Vagina (tissue), 2 donors: ENCODE data around the gene MAP2K2. TPM values are rescaled to one million over a fixed set of nuclear protein-coding genes. Genes with fewer than 3 reads are reported as not detected.

Experiments
- DNase-seq, 2 donors: peaks; one replicate each; pipeline ENCODE4 v3.0.0-alpha.2; 2017; ENCODE audit errors: extremely low spot score in 2 of 2
- H3K27ac ChIP-seq: fragments of 200-600 bp; sonication (generic); one replicate; pipeline ENCODE4 v1.5.1; 2019
- H3K27me3 ChIP-seq: fragments of 200-600 bp; sonication (generic); one replicate; pipeline ENCODE4 v1.5.1; 2019
- H3K36me3 ChIP-seq, 2 donors: fragments of 200-600 bp; sonication (generic); one replicate each; pipeline ENCODE4 v1.5.1; 2017 to 2019
- H3K4me1 ChIP-seq: fragments of 200-600 bp; sonication (generic); one replicate; pipeline ENCODE4 v1.5.1; 2019
- H3K4me3 ChIP-seq, 2 donors: fragments of 200-600 bp; sonication (generic); 1 replicate in 1 of 2; 2 replicates in 1 of 2; pipeline ENCODE4 v1.5.1; 2016 to 2019
- H3K9me3 ChIP-seq: fragments of 200-600 bp; sonication (generic); one replicate; pipeline ENCODE4 v1.5.1; 2019
- POLR2A ChIP-seq, 2 donors: fragments of 450-650 bp; IDR thresholded peaks; one replicate each; pipeline ENCODE4 v1.6.1; 2017; ENCODE audit warnings: antibody characterized with exemption in 2 of 2, mild to moderate bottlenecking in 2 of 2, moderate library complexity in 2 of 2
- POLR2AphosphoS5 ChIP-seq, 2 donors: sonication (generic); formaldehyde crosslinking; IDR thresholded peaks; one replicate each; pipeline ENCODE4 v1.9.0; 2017; ENCODE audit warnings: antibody characterized with exemption in 2 of 2, mild to moderate bottlenecking in 2 of 2, low read depth in 1 of 2; ENCODE audit not compliant: insufficient read depth in 1 of 2
- intact Hi-C: fragments of 100-400 bp; cut with DNase I; formaldehyde crosslinking; loops from one replicate; pipeline ENCODE4 v1.15.1; 2023
- total RNA-seq: library from RNA; depleted of rRNA; stranded (reverse); fragments of >200 nt; gene quantifications from one replicate; pipeline ENCODE4 v1.2.3, GENCODE V29; 2016
- TF ChIP-seq, protein P1 (sequence below), 3 experiments: fragments of 450-650 bp in 2 of 3; fragments of 200-600 bp in 1 of 3; sonication (generic) in 1 of 3; IDR thresholded peaks; one replicate each; pipeline ENCODE4 v1.5.1; 2017 to 2019; ENCODE audit warnings: antibody characterized with exemption in 3 of 3, mild to moderate bottlenecking in 2 of 3, moderate library complexity in 2 of 3

MAP2K2 gene
- total RNA-seq, 1 donor from 2014 or later, result 104 TPM

DNA sequence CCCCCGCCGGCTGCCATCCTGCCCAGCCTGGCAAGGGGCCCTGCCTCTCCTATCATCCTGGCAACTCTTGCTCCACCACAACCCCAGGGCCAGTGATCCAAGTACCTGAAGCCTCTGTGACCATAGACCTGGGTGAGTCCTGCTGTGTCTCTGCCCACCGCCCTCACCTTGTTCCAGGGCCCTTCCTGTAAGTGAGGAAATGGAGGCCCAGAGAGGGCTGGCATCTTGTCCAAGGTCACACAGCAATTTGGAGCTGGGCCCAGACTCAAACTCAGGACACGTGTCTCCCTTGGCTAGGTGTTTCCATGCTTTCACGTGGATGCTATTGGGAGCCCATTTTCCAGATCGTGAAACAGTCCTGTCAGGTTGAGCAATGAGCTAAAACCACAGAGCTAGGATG is 33.2 kb upstream of the MAP2K2 start:
- H3K9me3 ChIP-seq, result no peaks in the 10 kb centered on the region
- TF ChIP-seq POLR2AphosphoS5 (IDR thresholded peaks at IDR 0.05; ENCODE audit: insufficient read depth in 1 of 2, low read depth in 1 of 2), result no peak
- TF ChIP-seq POLR2A (IDR thresholded peaks at IDR 0.05), result no peak
- TF ChIP-seq, protein P1, sequence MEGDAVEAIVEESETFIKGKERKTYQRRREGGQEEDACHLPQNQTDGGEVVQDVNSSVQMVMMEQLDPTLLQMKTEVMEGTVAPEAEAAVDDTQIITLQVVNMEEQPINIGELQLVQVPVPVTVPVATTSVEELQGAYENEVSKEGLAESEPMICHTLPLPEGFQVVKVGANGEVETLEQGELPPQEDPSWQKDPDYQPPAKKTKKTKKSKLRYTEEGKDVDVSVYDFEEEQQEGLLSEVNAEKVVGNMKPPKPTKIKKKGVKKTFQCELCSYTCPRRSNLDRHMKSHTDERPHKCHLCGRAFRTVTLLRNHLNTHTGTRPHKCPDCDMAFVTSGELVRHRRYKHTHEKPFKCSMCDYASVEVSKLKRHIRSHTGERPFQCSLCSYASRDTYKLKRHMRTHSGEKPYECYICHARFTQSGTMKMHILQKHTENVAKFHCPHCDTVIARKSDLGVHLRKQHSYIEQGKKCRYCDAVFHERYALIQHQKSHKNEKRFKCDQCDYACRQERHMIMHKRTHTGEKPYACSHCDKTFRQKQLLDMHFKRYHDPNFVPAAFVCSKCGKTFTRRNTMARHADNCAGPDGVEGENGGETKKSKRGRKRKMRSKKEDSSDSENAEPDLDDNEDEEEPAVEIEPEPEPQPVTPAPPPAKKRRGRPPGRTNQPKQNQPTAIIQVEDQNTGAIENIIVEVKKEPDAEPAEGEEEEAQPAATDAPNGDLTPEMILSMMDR (IDR thresholded peaks at IDR 0.05), result no peak
- H3K36me3 ChIP-seq, result no peaks in the 10 kb centered on the region
- no peak for DNase-seq
- no peak overlapping the region for H3K27ac ChIP-seq
- H3K4me3 ChIP-seq, result no peak overlapping the region
- H3K4me1 ChIP-seq, result no peaks in the 10 kb centered on the region
- no peaks in the 10 kb centered on the region for H3K27me3 ChIP-seq
- intact Hi-C loops, result no loop called here

GRCh38 chr19:4154571-4155312 is 30.8 kb upstream of the MAP2K2 start:
- TF ChIP-seq POLR2A (IDR thresholded peaks at IDR 0.05) (no peak), POLR2AphosphoS5 (IDR thresholded peaks at IDR 0.05; ENCODE audit: insufficient read depth in 1 of 2, low read depth in 1 of 2) (no peak)
- TF ChIP-seq, protein P1 (IDR thresholded peaks at IDR 0.05), result no peak
- Histone ChIP-seq H3K4me3 (no peak overlapping the region), H3K27ac (no peak overlapping the region), H3K9me3 (no peaks in the 10 kb centered on the region), H3K36me3 (no peaks in the 10 kb centered on the region), H3K27me3 (no peaks in the 10 kb centered on the region), H3K4me1 (no peaks in the 10 kb centered on the region)
- intact Hi-C loops, result no loop called here
- DNase-seq, result no peak

GRCh38 chr19:4152241-4152998 is 28.5 kb upstream of the MAP2K2 start:
- Histone ChIP-seq H3K36me3 (no peaks in the 10 kb centered on the region), H3K4me3 (no peak overlapping the region), H3K4me1 (no peaks in the 10 kb centered on the region), H3K27me3 (no peaks in the 10 kb centered on the region), H3K9me3 (no peaks in the 10 kb centered on the region), H3K27ac (no peak overlapping the region)
- intact Hi-C loops, result no loop called here
- no peak for DNase-seq
- TF ChIP-seq, protein P1 (IDR thresholded peaks at IDR 0.05), result no peak
- no peak for TF ChIP-seq POLR2AphosphoS5 (IDR thresholded peaks at IDR 0.05; ENCODE audit: insufficient read depth in 1 of 2, low read depth in 1 of 2)

- Histone ChIP-seq H3K27ac (no peak overlapping the region), H3K9me3 (no peaks in the 10 kb centered on the region), H3K4me1 (no peaks in the 10 kb centered on the region), H3K4me3 (no peak overlapping the region), H3K36me3 (no peaks in the 10 kb centered on the region), H3K27me3 (no peaks in the 10 kb centered on the region)
- intact Hi-C loops, result no loop called here
- no peak for DNase-seq
- TF ChIP-seq, protein P1 (IDR thresholded peaks at IDR 0.05), result no peak
- no peak for TF ChIP-seq POLR2A (IDR thresholded peaks at IDR 0.05)
- TF ChIP-seq POLR2AphosphoS5 (IDR thresholded peaks at IDR 0.05; ENCODE audit: insufficient read depth in 1 of 2, low read depth in 1 of 2), result no peak
Observed at GRCh38 chr19:4151623-4152022, 27.7 kb upstream of the MAP2K2 start.
